IPS-NIHi11 (cell line): ENCODE data around the gene PDC.
"Not testable (repeated sequence)": the region's sequence is repeated elsewhere in the genome, so short reads cannot be mapped to it uniquely, and the experiment has no call there.

Experiments
- DNase-seq: peaks from one replicate; pipeline ENCODE4 v3.0.0; 2012; ENCODE audit warnings: mixed read lengths, low spot score

The PDC gene

DNA sequence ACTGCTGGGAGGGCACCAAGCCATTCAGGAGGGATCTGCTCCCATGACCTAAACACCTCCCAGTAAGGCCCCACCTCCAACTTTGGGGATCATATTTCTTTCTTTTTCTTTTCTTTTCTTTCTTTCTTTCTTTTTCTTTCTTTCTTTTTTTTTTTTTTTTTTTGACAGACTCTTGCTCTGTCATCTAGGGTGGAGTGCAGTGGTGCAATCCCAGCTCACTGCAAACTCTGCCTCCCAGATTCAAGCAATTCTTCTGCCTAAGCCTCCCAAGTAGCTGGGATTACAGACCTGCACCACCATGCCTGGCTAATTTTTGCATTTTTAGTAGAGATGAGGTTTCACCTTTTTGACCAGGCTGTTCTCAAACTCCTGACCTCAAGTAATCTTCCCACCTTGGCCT lies 4.6 kb upstream of the PDC start:
- not testable (repeated sequence) for DNase-seq

DNA sequence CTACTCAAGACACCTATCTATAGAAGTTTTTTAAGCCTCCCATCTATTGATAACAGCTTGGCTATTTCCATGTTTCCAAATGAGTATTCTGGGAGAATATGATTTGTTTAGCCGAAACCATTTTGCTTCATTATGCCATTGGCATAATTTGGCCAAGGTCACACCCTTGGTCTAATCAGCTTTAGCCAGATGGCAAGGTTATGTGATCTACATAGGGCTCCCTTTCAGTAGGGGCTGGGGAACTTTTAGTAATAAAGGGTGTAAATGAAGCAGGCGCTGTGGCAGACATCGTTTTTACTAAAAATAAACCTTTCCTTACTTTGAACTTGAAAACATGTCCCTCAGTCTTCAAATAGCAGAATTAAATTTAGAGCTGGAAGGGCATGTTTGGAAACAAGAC lies 3.0 kb upstream of the PDC start:
- DNase-seq, result no peak

DNA sequence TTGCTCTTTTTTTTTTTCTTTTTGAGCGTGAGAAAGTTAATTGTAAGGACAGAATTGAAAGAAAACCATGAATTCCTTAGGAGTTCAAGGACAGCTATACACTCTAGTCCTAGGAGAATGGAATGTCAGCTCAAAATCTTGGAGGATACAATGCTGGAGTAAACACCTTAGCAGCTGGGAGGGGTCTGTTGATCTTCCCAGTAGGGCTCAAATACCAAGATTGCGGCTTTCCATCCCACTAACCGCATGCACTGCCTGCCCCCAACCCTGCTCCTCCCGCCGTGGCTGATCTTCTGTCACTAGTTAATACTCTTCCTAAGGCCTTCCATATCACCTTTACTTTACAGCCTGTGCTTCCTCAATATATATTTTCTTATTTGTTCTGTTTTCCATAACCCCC lies 2.6 kb upstream of the PDC start:
- peak; percentile 25 for DNase-seq

DNA sequence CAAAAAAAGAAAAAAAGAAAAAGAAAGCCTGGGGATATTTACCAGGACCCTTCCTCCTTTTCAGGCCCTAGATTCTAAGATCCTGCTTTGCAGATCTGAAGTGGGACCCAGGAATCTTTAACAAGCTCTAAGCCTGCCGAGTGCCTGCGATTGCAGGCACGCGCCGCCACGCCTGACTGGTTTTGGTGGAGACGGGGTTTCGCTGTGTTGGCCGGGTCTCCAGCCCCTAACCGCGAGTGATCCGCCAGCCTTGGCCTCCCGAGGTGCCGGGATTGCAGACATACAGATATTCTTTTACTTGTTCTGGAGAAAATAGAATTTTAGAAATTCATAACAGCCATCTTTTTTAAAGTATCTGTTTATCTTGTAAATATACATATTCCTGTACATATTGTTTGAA lies 1.8 kb downstream of the PDC start:
- DNase-seq, result not testable (repeated sequence)

GRCh38 chr1:186456729-186457255 lies 4.1 kb downstream of the PDC start:
- no peak for DNase-seq

GRCh38 chr1:186454981-186455380 lies 5.9 kb downstream of the PDC start:
- DNase-seq, result no peak

DNA sequence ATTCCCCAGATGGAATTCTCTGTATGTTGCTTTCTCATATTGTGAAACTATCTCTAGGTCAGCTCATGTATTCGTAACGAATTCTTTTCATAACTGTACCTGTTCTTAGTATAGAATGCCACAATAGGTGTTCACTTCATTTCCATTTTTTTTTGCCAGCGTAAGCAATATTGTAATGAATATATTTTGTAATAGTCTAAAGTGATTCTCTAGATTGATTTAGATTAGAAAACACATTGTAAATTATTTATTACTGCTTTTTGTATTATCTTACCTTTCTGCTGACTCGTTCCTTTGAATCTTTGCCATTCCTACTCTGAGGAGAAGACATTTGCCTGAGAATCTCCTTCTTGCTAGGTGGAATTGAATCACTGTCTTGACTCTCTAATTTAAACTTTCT lies 14.8 kb downstream of the PDC start:
- DNase-seq, result no peak

DNA sequence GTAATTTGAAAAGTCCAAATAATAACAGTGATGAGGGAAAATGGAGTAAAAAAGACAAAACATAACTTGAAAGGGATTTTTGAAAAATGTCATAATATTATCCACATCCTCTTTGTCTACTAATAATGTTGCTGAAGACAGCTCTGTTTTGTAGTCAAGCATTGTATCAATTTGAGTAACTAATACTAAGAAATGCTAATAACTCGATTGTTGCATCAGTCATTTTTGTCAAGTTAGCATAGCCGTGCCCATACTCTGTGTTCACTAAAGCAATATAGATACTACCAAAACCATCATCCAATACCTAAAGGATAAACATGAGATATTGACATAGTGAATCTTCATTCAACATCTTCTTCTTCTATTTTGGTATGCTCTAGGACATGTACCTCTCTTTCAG lies 17.3 kb downstream of the PDC start:
- DNase-seq, result no peak

DNA sequence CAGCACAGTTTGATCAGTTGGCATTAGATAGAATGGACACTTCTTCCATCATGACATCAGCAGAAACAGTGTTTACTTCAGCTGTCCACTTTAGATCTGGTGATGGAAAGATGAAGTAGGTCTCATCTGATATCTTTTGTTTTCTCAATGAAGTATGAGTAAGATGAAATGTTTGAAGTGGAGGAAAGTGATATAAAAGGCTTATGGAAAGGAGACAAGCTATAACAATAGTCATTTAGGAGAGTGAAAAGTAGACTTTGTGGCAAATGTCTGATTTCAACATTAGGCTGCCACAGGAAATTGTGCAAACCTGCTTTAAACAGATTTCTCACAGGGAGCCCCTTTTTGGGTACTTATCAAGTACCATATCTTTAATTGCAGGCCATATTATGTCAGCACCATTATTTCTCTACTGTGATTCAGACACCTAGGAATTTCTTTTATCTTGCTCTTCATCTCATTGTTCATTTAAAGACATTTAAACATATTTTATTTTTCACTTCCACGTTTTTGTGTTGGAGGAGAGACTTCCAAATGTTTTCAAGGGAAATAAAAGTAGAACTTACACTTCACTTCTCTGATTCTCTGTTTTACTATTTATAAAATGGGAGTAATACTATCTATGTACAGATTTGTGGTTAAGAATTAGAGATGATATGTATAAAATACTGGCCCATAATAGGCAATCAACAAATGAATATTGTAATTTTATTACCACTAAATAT lies 18.1 kb downstream of the PDC start:
- no peak for DNase-seq

GRCh38 chr1:186440584-186440983 lies 20.3 kb downstream of the PDC start:
- DNase-seq, result no peak

GRCh38 chr1:186438567-186438966 lies 22.3 kb downstream of the PDC start:
- no peak for DNase-seq

DNA sequence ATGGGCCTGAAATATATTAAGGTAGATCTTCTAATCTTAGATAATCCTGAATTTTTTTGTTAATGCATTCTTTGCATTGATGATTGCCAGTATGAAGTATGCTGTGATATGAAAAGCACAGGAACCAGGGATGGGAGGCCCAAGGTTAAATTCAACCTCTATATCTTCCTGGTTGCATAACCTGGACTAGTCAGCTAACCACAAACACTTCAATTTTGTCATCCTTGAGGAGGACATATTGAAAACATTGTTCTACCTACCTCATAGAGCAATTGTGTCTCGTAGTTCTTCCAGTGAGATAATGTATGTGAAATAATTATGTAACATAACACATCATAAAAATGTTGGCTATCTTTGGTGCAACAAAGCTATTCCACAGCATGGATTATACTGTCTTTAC lies 25.6 kb downstream of the PDC start:
- DNase-seq, result no peak

DNA sequence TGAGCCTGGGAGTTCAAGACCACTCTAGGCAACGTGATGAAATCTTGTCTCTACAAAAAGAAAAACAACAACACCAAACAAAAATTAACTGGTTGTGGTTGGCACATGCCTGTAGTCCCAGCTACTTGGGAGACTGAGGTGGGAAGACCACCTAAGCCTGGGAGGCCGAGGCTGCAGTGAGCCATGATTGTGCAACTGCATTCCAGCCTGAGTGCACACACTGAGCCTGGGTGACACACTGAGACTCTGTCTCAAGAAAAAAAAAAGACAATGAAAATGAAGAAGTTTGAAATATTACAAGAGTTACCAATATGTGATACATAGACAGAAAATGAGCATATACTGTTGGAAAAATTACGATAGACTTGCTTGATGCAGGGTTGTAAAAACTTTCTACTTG lies 31.9 kb downstream of the PDC start:
- no peak for DNase-seq

DNA sequence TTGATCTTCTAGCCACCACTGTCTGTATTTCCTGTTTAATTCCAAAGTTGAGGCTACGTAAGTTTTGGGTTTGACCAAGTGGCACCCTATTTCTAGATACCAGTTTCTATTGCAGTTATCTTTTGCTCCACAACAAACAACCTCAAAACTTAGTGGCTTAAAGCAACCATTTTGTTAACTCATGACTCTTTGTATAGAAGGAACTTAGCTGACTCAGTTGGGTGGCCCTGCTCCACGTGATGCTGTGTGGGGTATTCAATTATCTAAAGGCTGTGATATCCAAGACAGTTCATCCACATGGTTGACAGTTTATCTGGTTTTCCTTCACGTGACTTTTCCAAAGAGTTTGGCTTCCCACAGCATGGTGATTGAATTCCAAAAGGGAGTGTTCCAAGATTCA lies 34.8 kb downstream of the PDC start:
- no peak for DNase-seq

DNA sequence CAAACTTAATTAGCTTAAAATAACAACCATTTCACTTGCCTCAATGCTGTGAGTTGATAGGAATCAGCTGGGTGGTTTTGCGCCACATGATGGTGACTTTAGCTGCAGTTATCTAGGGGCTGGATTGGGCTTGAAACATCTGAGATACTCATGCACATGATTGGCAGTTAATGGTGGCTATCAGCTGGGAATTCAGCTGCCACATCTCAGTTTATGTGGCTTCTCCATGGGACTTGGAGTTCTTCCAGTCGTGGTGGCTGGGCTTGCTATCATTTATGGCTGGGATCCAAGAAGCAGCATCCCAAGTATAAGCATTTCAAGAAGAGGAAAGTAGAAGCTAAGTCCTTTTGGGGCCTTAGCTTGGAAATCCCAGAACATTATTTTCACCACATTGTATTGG lies 36.4 kb downstream of the PDC start:
- no peak for DNase-seq

GRCh38 chr1:186421446-186421845 lies 39.5 kb downstream of the PDC start:
- DNase-seq, result no peak

- DNase-seq, result no peak
Measured at GRCh38 chr1:186420923-186421322, 40.0 kb downstream of the PDC start.

DNA sequence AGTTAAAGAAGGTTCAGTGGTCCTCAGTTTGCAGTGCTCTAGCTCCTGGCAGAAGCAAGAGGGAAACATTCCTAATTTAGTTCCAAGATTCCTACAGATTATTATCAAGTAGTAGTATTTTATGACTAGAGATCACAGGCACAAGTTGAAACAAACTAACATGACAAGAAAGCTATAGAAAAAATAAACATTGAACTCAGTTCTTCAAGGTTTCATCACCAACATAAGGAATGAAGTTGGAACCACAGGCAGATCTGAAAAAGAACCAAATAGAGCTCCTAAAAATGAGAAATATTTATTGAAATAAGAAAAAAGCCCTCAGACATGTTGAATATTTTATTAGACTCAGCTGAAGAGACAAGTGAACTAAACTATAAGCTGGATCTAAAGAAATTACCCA lies 40.6 kb downstream of the PDC start:
- DNase-seq, result no peak

GRCh38 chr1:186418503-186418902 lies 42.4 kb downstream of the PDC start:
- no peak for DNase-seq

GRCh38 chr1:186413319-186413718 lies 47.6 kb downstream of the PDC start:
- no peak for DNase-seq

- DNase-seq, result no peak
Measured at GRCh38 chr1:186409091-186409490, 51.8 kb downstream of the PDC start.

- DNase-seq, result peak; percentile 32
Measured at GRCh38 chr1:186404454-186405051, 56.4 kb downstream of the PDC start.

DNA sequence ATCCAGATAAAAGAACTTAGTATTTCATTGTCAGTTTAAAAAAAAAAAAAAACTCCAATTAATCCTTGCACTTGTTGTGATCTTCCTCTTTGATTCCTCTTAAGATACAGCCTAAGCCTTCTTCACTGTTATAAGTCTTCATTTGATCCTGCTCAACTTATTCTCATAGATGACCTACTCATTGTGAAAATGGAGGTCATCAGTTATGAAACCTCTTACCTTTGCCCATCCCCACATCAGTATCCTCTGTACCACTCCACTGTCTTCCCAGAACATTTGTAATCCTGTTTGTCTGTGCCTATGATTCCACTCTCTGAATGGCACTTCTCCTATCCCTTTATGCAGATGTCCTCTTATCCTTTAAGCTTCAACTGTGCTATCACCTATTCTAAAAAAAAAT lies 57.3 kb downstream of the PDC start:
- no peak for DNase-seq

DNA sequence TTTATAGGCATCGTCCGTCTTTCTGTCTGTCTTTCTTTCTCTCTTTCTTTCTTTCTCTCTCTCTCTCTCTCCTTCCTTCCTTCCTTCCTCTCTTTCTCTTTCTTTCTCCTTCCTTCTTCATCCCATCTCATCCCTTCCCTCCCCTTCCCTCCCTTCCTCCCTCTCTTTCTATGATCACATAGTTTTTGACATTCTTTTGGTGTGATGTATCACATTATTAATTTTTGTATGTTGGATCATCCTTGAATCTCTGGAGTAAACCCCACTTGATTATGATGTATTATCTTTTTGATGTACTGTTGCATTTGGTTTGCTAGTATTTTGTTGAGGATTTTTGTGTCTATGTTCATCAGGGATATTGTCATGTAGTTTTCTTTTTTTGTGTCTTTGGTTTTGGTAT lies 59.5 kb downstream of the PDC start:
- DNase-seq, result not testable (repeated sequence)
